IMR-90 (cell line): ENCODE results near the gene CCT7. TPM values are rescaled to one million over a fixed set of nuclear protein-coding genes. Genes with fewer than 3 reads are reported as not detected.

Experiments used
- ATAC-seq: fragments of 200-7000 bp; cut with Tn5 transposase; 2 replicates; pipeline ENCODE4 v1.9.1; 2020; ENCODE audit warnings: low read depth, mild to moderate bottlenecking, moderate library complexity
- BruUV-seq: library from RNA; stranded (reverse); fragments of 400-500 nt; replicated peaks from 2 replicates; lab custom pipeline; 2021; lab: Mats Ljungman, UMichigan
- CTCF ChIA-PET: fragments of 300-600 bp; formaldehyde crosslinking; extraction: SDS; loops from one replicate; lab custom pipeline; 2021; ENCODE audit warnings: antibody characterized with exemption; lab: Yijun Ruan, JAX
- POLR2A ChIA-PET: fragments of 300-600 bp; sonication (Branson Sonifier 250); formaldehyde crosslinking; loops from one replicate; lab custom pipeline; 2022; ENCODE audit warnings: antibody characterized with exemption; ENCODE audit not compliant: unreplicated experiment; lab: Charles Lee
- DNase-seq: peaks from one replicate; pipeline ENCODE4 v3.0.0; 2013
- H2AFZ ChIP-seq: replicated peaks from 2 replicates; pipeline ENCODE3; 2013; ENCODE audit warnings: low read length, mild to moderate bottlenecking; ENCODE audit not compliant: poor library complexity
- H2AK5ac ChIP-seq: 2 replicates; pipeline ENCODE4 v1.6.1; 2013; ENCODE audit warnings: low read depth, low read length, inconsistent platforms
- H2AK9ac ChIP-seq: replicated peaks from 2 replicates; pipeline ENCODE3; 2013; ENCODE audit warnings: mild to moderate bottlenecking, low read depth, low read length, moderate library complexity; ENCODE audit not compliant: poor library complexity
- H2BK120ac ChIP-seq: 2 replicates; pipeline ENCODE4 v1.6.1; 2013; ENCODE audit warnings: low read depth, low read length, inconsistent platforms
- H2BK15ac ChIP-seq: 3 replicates; pipeline ENCODE4 v1.6.1; 2013; ENCODE audit warnings: low read depth, low read length, inconsistent platforms
- H2BK20ac ChIP-seq: 2 replicates; pipeline ENCODE4 v1.6.1; 2013; ENCODE audit warnings: low read depth, mild to moderate bottlenecking, inconsistent platforms, low read length, moderate library complexity
- H2BK5ac ChIP-seq: 2 replicates; pipeline ENCODE4 v1.6.1; 2013; ENCODE audit warnings: mild to moderate bottlenecking, low read depth, low read length, inconsistent platforms; ENCODE audit not compliant: poor library complexity, severe bottlenecking
- H3K14ac ChIP-seq: replicated peaks from 2 replicates; pipeline ENCODE4 v1.6.1; 2013; ENCODE audit warnings: low read depth, low read length, inconsistent platforms
- H3K18ac ChIP-seq: 2 replicates; pipeline ENCODE4 v1.6.1; 2013; ENCODE audit warnings: low read depth, low read length, control low read depth
- H3K23ac ChIP-seq: 2 replicates; pipeline ENCODE4 v1.6.1; 2013; ENCODE audit warnings: low read depth, low read length, inconsistent platforms
- H3K27ac ChIP-seq: 2 replicates; pipeline ENCODE4 v1.5.1; 2013; ENCODE audit warnings: mild to moderate bottlenecking, control low read depth, low read length; ENCODE audit not compliant: insufficient read depth
- H3K27me3 ChIP-seq: 2 replicates; pipeline ENCODE4 v1.6.1; 2013; ENCODE audit warnings: low read length; ENCODE audit not compliant: control insufficient read depth, insufficient read depth
- H3K36me3 ChIP-seq: 2 replicates; pipeline ENCODE4 v1.6.1; 2013; ENCODE audit warnings: low read length, mixed read lengths; ENCODE audit not compliant: control insufficient read depth, insufficient read depth
- H3K4ac ChIP-seq: 2 replicates; pipeline ENCODE4 v1.6.1; 2013; ENCODE audit warnings: low read depth, low read length, inconsistent platforms
- H3K4me1 ChIP-seq: 2 replicates; pipeline ENCODE4 v1.6.1; 2013; ENCODE audit warnings: low read length, mixed read lengths; ENCODE audit not compliant: control insufficient read depth, insufficient read depth
- H3K4me2 ChIP-seq: 2 replicates; pipeline ENCODE4 v1.6.1; 2013; ENCODE audit warnings: low read depth, mild to moderate bottlenecking, control low read depth, low read length, moderate library complexity
- H3K4me3 ChIP-seq: 2 replicates; pipeline ENCODE4 v1.5.1; 2013; ENCODE audit warnings: low read depth, mild to moderate bottlenecking, control low read depth, low read length, moderate library complexity; ENCODE audit not compliant: insufficient read depth
- H3K56ac ChIP-seq: 2 replicates; pipeline ENCODE4 v1.6.1; 2013; ENCODE audit warnings: low read length, inconsistent platforms; ENCODE audit not compliant: insufficient read depth; ENCODE audit errors: extremely low read depth
- H3K79me1 ChIP-seq, 2 experiments: 2 replicates each; pipeline ENCODE4 v1.6.1; 2013; ENCODE audit warnings: low read length in 2 of 2, inconsistent platforms in 1 of 2, low read depth in 1 of 2
- H3K9ac ChIP-seq: 2 replicates; pipeline ENCODE4 v1.6.1; 2013; ENCODE audit warnings: low read depth, low read length, control low read depth
- H3K9me1 ChIP-seq: 2 replicates; pipeline ENCODE4 v1.6.1; 2013; ENCODE audit warnings: low read length, inconsistent platforms; ENCODE audit not compliant: insufficient read depth
- H3K9me3 ChIP-seq: 2 replicates; pipeline ENCODE4 v1.6.1; 2013; ENCODE audit warnings: low read length; ENCODE audit not compliant: control insufficient read depth, insufficient read depth
- H4K20me1 ChIP-seq: 2 replicates; pipeline ENCODE4 v1.6.1; 2013; ENCODE audit warnings: low read length, inconsistent platforms; ENCODE audit not compliant: insufficient read depth
- H4K5ac ChIP-seq: 2 replicates; pipeline ENCODE4 v1.6.1; 2013; ENCODE audit warnings: mild to moderate bottlenecking, low read depth, low read length, control low read depth
- H4K8ac ChIP-seq, 2 experiments: 2 replicates each; pipeline ENCODE4 v1.6.1; 2013; ENCODE audit warnings: low read depth in 2 of 2, low read length in 2 of 2, control low read depth in 1 of 2, inconsistent platforms in 1 of 2
- H4K91ac ChIP-seq: 2 replicates; pipeline ENCODE4 v1.6.1; 2013; ENCODE audit warnings: low read depth, low read length, inconsistent platforms; ENCODE audit not compliant: insufficient read depth
- BHLHE40 ChIP-seq: fragments of 150-350 bp; IDR thresholded peaks from 2 replicates; pipeline ENCODE4 v1.6.1; 2016; ENCODE audit warnings: mild to moderate bottlenecking, low read depth, low read length
- CEBPB ChIP-seq: IDR thresholded peaks from 2 replicates; pipeline ENCODE4 v1.6.1; 2012; ENCODE audit warnings: low read depth, low read length, improper control_type of control experiment
- CHD1 ChIP-seq: IDR thresholded peaks from 2 replicates; pipeline ENCODE4 v1.6.1; 2012; ENCODE audit warnings: low read depth, low read length, improper control_type of control experiment
- FOS ChIP-seq: fragments of 150-350 bp; IDR thresholded peaks from 2 replicates; pipeline ENCODE4 v1.6.1; 2016; ENCODE audit warnings: low read depth, low read length
- MAFK ChIP-seq: IDR thresholded peaks from 2 replicates; pipeline ENCODE4 v1.6.1; 2012; ENCODE audit warnings: low read depth, low read length, improper control_type of control experiment
- MAZ ChIP-seq: IDR thresholded peaks from 2 replicates; pipeline ENCODE4 v1.6.1; 2012; ENCODE audit warnings: low read depth, mild to moderate bottlenecking, low read length, improper control_type of control experiment, moderate library complexity, borderline replicate concordance
- MXI1 ChIP-seq: IDR thresholded peaks from 2 replicates; pipeline ENCODE4 v1.6.1; 2012; ENCODE audit warnings: low read depth, mild to moderate bottlenecking, low read length, moderate library complexity, borderline replicate concordance
- NFE2L2 ChIP-seq: fragments of 150-350 bp; IDR thresholded peaks from 2 replicates; pipeline ENCODE4 v1.6.1; 2016; ENCODE audit warnings: low read depth, mild to moderate bottlenecking, low read length
- POLR2A ChIP-seq: IDR thresholded peaks from 2 replicates; pipeline ENCODE4 v1.6.1; 2012; ENCODE audit warnings: mild to moderate bottlenecking, low read depth, low read length
- RAD21 ChIP-seq: IDR thresholded peaks from 2 replicates; pipeline ENCODE4 v1.6.1; 2012; ENCODE audit warnings: low read length, improper control_type of control experiment
- RCOR1 ChIP-seq: IDR thresholded peaks from 2 replicates; pipeline ENCODE4 v1.6.1; 2012; ENCODE audit warnings: mild to moderate bottlenecking, low read length, improper control_type of control experiment; ENCODE audit not compliant: insufficient replicate concordance
- RFX5 ChIP-seq: IDR thresholded peaks from 2 replicates; pipeline ENCODE4 v1.8.0; 2012; ENCODE audit warnings: low read depth, mild to moderate bottlenecking, low read length, moderate library complexity
- SMC3 ChIP-seq: fragments of 150-350 bp; IDR thresholded peaks from 2 replicates; pipeline ENCODE4 v1.6.1; 2016; ENCODE audit warnings: low read depth, mild to moderate bottlenecking, antibody characterized with exemption, low read length, moderate library complexity
- WGBS, 2 experiments: methylation state at CpG; one replicate each; pipeline versions ENCODE4 v1.1.5 to v1.1.7; 2013; ENCODE audit warnings: missing lambda C conversion rate in 2 of 2; ENCODE audit not compliant: insufficient read length in 1 of 2; ENCODE audit errors: extremely low coverage in 2 of 2; 5-methylcytosine and 5-hydroxymethylcytosine counted together
- dilution Hi-C: fragments of 300-500 bp; cut with HindIII; formaldehyde crosslinking; loops from one replicate; pipeline ENCODE4 v1.14.3; 2018; ENCODE audit warnings: low sequenced_read_pairs; ENCODE audit not compliant: unreplicated experiment
- in situ Hi-C: fragments of 300-500 bp; cut with MboI; formaldehyde crosslinking; loops from 3 replicates; pipeline ENCODE4 v1.14.3; 2019; ENCODE audit warnings: low sequenced_read_pairs, inconsistent platforms, mixed read lengths
- intact Hi-C: fragments of 100-400 bp; cut with micrococcal nuclease; formaldehyde crosslinking; loops from 2 replicates; pipeline ENCODE4 v1.10.0; 2022
- polyA plus RNA-seq, 3 experiments: library from polyadenylated mRNA; depleted of rRNA; stranded (reverse); fragments of >200 nt; gene quantifications; 2 replicates each; pipeline ENCODE4 v1.2.3, GENCODE V29; 2012; ENCODE audit warnings: low replicate concordance in 1 of 3
- total RNA-seq: library from RNA; depleted of rRNA; stranded (reverse); fragments of >200 nt; gene quantifications from 2 replicates; pipeline ENCODE4 v1.2.3, GENCODE V29; 2012
- TF ChIP-seq, protein P1 (sequence below): fragments of 150-350 bp; IDR thresholded peaks from 2 replicates; pipeline ENCODE4 v1.6.1; 2017; ENCODE audit warnings: mild to moderate bottlenecking, antibody characterized with exemption, low read length, low read depth
- TF ChIP-seq, protein P2 (sequence below): fragments of 150-350 bp; IDR thresholded peaks from 2 replicates; pipeline ENCODE4 v1.6.1; 2016; ENCODE audit warnings: low read depth, mild to moderate bottlenecking, low read length, moderate library complexity, borderline replicate concordance
- TF ChIP-seq, protein P3 (sequence below): conservative IDR thresholded peaks from 2 replicates; pipeline ENCODE4 v1.5.1; 2012; ENCODE audit warnings: mild to moderate bottlenecking, low read depth, low read length, improper control_type of control experiment

The CCT7 gene
- total and polyA plus RNA-seq, 2 of the 4 experiments (the other 2 are of a cell fraction), result 321 to 575 TPM

DNA sequence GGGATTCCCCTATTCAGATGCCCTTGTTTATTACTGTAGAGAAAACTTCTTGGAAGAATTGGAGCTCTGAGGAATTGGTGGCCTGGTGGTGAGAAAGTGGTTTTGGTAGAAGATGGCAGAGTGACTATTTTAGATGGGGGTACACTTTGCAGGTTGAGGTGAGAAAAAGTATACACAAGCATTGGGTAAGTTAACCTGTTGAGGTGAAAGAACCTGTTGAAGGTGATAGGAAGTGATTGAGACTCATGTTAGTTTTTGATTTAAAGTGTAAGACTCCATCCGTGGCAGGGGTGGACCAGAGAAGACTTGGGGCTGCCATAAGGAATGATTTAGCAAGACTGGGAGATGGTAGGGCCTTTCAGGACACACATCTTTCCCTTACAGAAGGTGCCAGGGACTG lies 3.1 kb downstream of the CCT7 start:
- Histone ChIP-seq H3K4me3 (no peak overlapping the region), H2BK15ac (no peak overlapping the region), H2BK120ac (no peak overlapping the region), H4K91ac (no peak overlapping the region), H3K18ac (no peak overlapping the region), H3K4me1 (peaks cover 7% of the 10 kb centered on the region), H2BK5ac (no peak overlapping the region), H3K23ac (no peak overlapping the region), H2AK5ac (no peak overlapping the region), H3K4me2 (no peak overlapping the region), H3K27ac (no peak overlapping the region), H4K20me1 (peaks cover 63% of the 10 kb centered on the region), H2AK9ac (no peak overlapping the region), H2AFZ (no peak overlapping the region), H4K8ac (no peak overlapping the region), H3K9me3 (no peaks in the 10 kb centered on the region), H3K9ac (no peak overlapping the region), H2BK20ac (no peak overlapping the region), H4K5ac (no peak overlapping the region), H3K79me1 (peaks cover 17 to 63% of the 10 kb centered on the region in 2 experiments), H3K4ac (no peak overlapping the region), H3K56ac (no peak overlapping the region), H3K36me3 (peaks cover 14% of the 10 kb centered on the region), H3K14ac (no peak overlapping the region), H3K9me1 (peaks cover 14% of the 10 kb centered on the region), H3K27me3 (no peaks in the 10 kb centered on the region)
- intact Hi-C loops, result no loop called here
- WGBS, 2 experiments, result no CpG with 5 or more reads among the region's 1 CpG
- no TSS peak for BruUV-seq
- ChIA-PET CTCF (no interaction called here), POLR2A (no interaction called here)
- in situ Hi-C loops, result no loop called here
- DNase-seq, result no peak
- dilution Hi-C loops, result no loop called here
- no peak for TF ChIP-seq NFE2L2
- TF ChIP-seq BHLHE40, result no peak
- no peak for TF ChIP-seq CEBPB
- TF ChIP-seq, protein P1, sequence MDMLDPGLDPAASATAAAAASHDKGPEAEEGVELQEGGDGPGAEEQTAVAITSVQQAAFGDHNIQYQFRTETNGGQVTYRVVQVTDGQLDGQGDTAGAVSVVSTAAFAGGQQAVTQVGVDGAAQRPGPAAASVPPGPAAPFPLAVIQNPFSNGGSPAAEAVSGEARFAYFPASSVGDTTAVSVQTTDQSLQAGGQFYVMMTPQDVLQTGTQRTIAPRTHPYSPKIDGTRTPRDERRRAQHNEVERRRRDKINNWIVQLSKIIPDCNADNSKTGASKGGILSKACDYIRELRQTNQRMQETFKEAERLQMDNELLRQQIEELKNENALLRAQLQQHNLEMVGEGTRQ, result no peak
- TF ChIP-seq, protein P2, sequence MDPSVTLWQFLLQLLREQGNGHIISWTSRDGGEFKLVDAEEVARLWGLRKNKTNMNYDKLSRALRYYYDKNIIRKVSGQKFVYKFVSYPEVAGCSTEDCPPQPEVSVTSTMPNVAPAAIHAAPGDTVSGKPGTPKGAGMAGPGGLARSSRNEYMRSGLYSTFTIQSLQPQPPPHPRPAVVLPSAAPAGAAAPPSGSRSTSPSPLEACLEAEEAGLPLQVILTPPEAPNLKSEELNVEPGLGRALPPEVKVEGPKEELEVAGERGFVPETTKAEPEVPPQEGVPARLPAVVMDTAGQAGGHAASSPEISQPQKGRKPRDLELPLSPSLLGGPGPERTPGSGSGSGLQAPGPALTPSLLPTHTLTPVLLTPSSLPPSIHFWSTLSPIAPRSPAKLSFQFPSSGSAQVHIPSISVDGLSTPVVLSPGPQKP, result no peak
- no peak for TF ChIP-seq MAZ
- no peak for TF ChIP-seq MAFK
- no peak for TF ChIP-seq CHD1
- no peak for TF ChIP-seq FOS
- TF ChIP-seq, protein P3, sequence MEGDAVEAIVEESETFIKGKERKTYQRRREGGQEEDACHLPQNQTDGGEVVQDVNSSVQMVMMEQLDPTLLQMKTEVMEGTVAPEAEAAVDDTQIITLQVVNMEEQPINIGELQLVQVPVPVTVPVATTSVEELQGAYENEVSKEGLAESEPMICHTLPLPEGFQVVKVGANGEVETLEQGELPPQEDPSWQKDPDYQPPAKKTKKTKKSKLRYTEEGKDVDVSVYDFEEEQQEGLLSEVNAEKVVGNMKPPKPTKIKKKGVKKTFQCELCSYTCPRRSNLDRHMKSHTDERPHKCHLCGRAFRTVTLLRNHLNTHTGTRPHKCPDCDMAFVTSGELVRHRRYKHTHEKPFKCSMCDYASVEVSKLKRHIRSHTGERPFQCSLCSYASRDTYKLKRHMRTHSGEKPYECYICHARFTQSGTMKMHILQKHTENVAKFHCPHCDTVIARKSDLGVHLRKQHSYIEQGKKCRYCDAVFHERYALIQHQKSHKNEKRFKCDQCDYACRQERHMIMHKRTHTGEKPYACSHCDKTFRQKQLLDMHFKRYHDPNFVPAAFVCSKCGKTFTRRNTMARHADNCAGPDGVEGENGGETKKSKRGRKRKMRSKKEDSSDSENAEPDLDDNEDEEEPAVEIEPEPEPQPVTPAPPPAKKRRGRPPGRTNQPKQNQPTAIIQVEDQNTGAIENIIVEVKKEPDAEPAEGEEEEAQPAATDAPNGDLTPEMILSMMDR, result no peak
- TF ChIP-seq MXI1, result no peak
- TF ChIP-seq RCOR1, result no peak
- TF ChIP-seq RFX5, result no peak
- TF ChIP-seq POLR2A, result no peak
- TF ChIP-seq RAD21, result no peak
- no peak for TF ChIP-seq SMC3
- no peak for ATAC-seq
